WTC11 (cell line): Measurements from ENCODE around the gene KRTAP20-3. TPM values are rescaled to one million over a fixed set of nuclear protein-coding genes. Genes with fewer than 3 reads are reported as not detected.

Experiments
- ATAC-seq: fragments of 200-7000 bp; cut with Tn5 transposase; 2 replicates; pipeline ENCODE4 v1.10.0; 2021; ENCODE audit warnings: mild to moderate bottlenecking, moderate library complexity
- CTCF ChIA-PET: fragments of 300-600 bp; sonication (Branson Sonifier 250); formaldehyde crosslinking; loops from one replicate; lab custom pipeline; 2021; ENCODE audit warnings: antibody characterized with exemption; lab: Charles Lee
- POLR2A ChIA-PET: fragments of 350-600 bp; sonication (Branson Sonifier 250); formaldehyde crosslinking; loops from one replicate; lab custom pipeline; 2021; ENCODE audit warnings: antibody characterized with exemption; lab: Charles Lee
- DNase-seq: peaks from one replicate; pipeline ENCODE4 v3.0.0; 2021; ENCODE audit warnings: low spot score
- H3K27ac Mint-ChIP-seq: 2 replicates; pipeline ENCODE4 v1.8.0; 2021; ENCODE audit warnings: mixed read lengths
- H3K27me3 Mint-ChIP-seq: 2 replicates; pipeline ENCODE4 v1.8.0; 2021; ENCODE audit warnings: low read depth, mild to moderate bottlenecking, moderate library complexity, mixed read lengths
- H3K36me3 Mint-ChIP-seq: 2 replicates; pipeline ENCODE4 v1.8.0; 2021; ENCODE audit warnings: mixed read lengths
- H3K4me1 Mint-ChIP-seq: 2 replicates; pipeline ENCODE4 v1.8.0; 2022; ENCODE audit warnings: mixed read lengths
- H3K4me3 Mint-ChIP-seq: 2 replicates; pipeline ENCODE4 v1.8.0; 2021; ENCODE audit warnings: mild to moderate bottlenecking, moderate library complexity, mixed read lengths
- H3K9me3 Mint-ChIP-seq: 2 replicates; pipeline ENCODE4 v1.8.0; 2021; ENCODE audit warnings: mixed read lengths
- EMX1 ChIP-seq: fragments of 250-450 bp; sonication (Bioruptor Pico); IDR thresholded peaks from 2 replicates; pipeline ENCODE4 v1.8.0; 2021; ENCODE audit warnings: mild to moderate bottlenecking
- ETV6 ChIP-seq: sonication (generic); formaldehyde crosslinking; IDR thresholded peaks from 2 replicates; pipeline ENCODE4 v1.8.1; 2022; ENCODE audit warnings: mild to moderate bottlenecking, missing genetic modification reagents
- IRF2 ChIP-seq: sonication (generic); formaldehyde crosslinking; IDR thresholded peaks from 2 replicates; pipeline ENCODE4 v1.8.0; 2022; ENCODE audit warnings: low read depth, missing genetic modification reagents, borderline replicate concordance
- MXD4 ChIP-seq: fragments of 250-450 bp; sonication (Bioruptor Pico); IDR thresholded peaks from 2 replicates; pipeline ENCODE4 v1.8.0; 2021; ENCODE audit warnings: mild to moderate bottlenecking, moderate library complexity, borderline replicate concordance
- MYBL2 ChIP-seq: sonication (generic); formaldehyde crosslinking; IDR thresholded peaks from 2 replicates; pipeline ENCODE4 v1.8.1; 2023; ENCODE audit warnings: mild to moderate bottlenecking, moderate library complexity, missing genetic modification reagents
- TCF7 ChIP-seq: sonication (generic); formaldehyde crosslinking; IDR thresholded peaks from 2 replicates; pipeline ENCODE4 v1.8.0; 2022; ENCODE audit warnings: mild to moderate bottlenecking, low read depth, missing genetic modification reagents, moderate library complexity
- ZNF121 ChIP-seq: sonication (generic); formaldehyde crosslinking; IDR thresholded peaks from 2 replicates; pipeline ENCODE4 v1.8.0; 2023; ENCODE audit warnings: missing genetic modification reagents
- ZNF138 ChIP-seq: sonication (generic); formaldehyde crosslinking; conservative IDR thresholded peaks from 2 replicates; pipeline ENCODE4 v1.8.1; 2022; ENCODE audit warnings: mild to moderate bottlenecking, moderate library complexity, missing genetic modification reagents
- ZNF232 ChIP-seq: sonication (generic); formaldehyde crosslinking; IDR thresholded peaks from 2 replicates; pipeline ENCODE4 v1.8.0; 2022; ENCODE audit warnings: mild to moderate bottlenecking, missing genetic modification reagents
- ZNF416 ChIP-seq: fragments of 250-450 bp; sonication (Bioruptor Pico); IDR thresholded peaks from 2 replicates; pipeline ENCODE4 v1.9.0; 2021; ENCODE audit warnings: mild to moderate bottlenecking, inconsistent platforms
- ZNF423 ChIP-seq: fragments of 250-450 bp; sonication (Bioruptor Pico); IDR thresholded peaks from 2 replicates; pipeline ENCODE4 v2.1.2; 2022; ENCODE audit warnings: mild to moderate bottlenecking, moderate library complexity
- total RNA-seq: library from RNA; stranded (reverse); gene quantifications from 3 replicates; pipeline ENCODE4 v1.2.3, GENCODE V29; 2021
- TF ChIP-seq, protein P1 (sequence below): sonication (generic); formaldehyde crosslinking; IDR thresholded peaks from 2 replicates; pipeline ENCODE4 v1.8.0; 2022; ENCODE audit warnings: missing genetic modification reagents
- TF ChIP-seq, protein P2 (sequence below): sonication (generic); formaldehyde crosslinking; IDR thresholded peaks from 2 replicates; pipeline ENCODE4 v1.8.0; 2022; ENCODE audit warnings: mild to moderate bottlenecking, missing genetic modification reagents
- TF ChIP-seq, protein P3 (sequence below): fragments of 250-450 bp; sonication (Bioruptor Pico); IDR thresholded peaks from 2 replicates; pipeline ENCODE4 v1.9.0; 2021; ENCODE audit warnings: moderate library complexity, mild to moderate bottlenecking, inconsistent platforms, borderline replicate concordance
- TF ChIP-seq, protein P4 (sequence below): fragments of 250-450 bp; sonication (Bioruptor Pico); IDR thresholded peaks from 2 replicates; pipeline ENCODE4 v1.9.0; 2021; ENCODE audit warnings: mild to moderate bottlenecking, borderline replicate concordance
- TF ChIP-seq, protein P5 (sequence below): sonication (generic); formaldehyde crosslinking; IDR thresholded peaks from 2 replicates; pipeline ENCODE4 v1.8.1; 2023; ENCODE audit warnings: mild to moderate bottlenecking, missing genetic modification reagents, moderate library complexity
- TF ChIP-seq, protein P6 (sequence below): sonication (generic); formaldehyde crosslinking; IDR thresholded peaks from 2 replicates; pipeline ENCODE4 v1.8.1; 2022; ENCODE audit warnings: low read depth, missing genetic modification reagents, borderline replicate concordance
- TF ChIP-seq, protein P7 (sequence below): fragments of 200-600 bp; IDR thresholded peaks from 2 replicates; pipeline ENCODE4 v1.8.0; 2022; ENCODE audit warnings: antibody characterized with exemption
- TF ChIP-seq, protein P8 (sequence below): sonication (generic); formaldehyde crosslinking; IDR thresholded peaks from 2 replicates; pipeline ENCODE4 v1.8.0; 2023; ENCODE audit warnings: missing genetic modification reagents

The KRTAP20-3 gene
- total RNA-seq, 1 experiment from 2014 or later: not detected

DNA sequence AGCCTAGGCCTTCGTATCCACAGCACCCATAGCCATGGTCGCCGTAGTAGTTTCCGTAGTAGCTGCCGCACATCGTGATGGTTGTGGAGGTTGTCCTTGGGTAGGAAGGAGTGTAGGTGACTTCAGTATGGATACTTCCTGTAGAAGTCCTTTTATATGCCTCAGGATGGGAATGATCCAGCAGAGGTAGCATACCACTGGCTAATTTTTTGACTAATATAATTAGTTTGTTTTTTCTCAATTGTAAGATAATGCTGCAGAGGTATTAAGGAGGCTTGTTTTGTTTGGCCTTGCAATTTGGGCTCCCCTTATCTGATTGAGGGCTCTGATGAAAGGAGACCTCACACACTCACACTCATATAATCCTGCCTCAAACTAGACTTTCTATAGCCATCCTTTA lies 43.9 kb upstream of the KRTAP20-3 start, which contains the start of gene KRTAP6-2 (continued):
- TF ChIP-seq, protein P1, sequence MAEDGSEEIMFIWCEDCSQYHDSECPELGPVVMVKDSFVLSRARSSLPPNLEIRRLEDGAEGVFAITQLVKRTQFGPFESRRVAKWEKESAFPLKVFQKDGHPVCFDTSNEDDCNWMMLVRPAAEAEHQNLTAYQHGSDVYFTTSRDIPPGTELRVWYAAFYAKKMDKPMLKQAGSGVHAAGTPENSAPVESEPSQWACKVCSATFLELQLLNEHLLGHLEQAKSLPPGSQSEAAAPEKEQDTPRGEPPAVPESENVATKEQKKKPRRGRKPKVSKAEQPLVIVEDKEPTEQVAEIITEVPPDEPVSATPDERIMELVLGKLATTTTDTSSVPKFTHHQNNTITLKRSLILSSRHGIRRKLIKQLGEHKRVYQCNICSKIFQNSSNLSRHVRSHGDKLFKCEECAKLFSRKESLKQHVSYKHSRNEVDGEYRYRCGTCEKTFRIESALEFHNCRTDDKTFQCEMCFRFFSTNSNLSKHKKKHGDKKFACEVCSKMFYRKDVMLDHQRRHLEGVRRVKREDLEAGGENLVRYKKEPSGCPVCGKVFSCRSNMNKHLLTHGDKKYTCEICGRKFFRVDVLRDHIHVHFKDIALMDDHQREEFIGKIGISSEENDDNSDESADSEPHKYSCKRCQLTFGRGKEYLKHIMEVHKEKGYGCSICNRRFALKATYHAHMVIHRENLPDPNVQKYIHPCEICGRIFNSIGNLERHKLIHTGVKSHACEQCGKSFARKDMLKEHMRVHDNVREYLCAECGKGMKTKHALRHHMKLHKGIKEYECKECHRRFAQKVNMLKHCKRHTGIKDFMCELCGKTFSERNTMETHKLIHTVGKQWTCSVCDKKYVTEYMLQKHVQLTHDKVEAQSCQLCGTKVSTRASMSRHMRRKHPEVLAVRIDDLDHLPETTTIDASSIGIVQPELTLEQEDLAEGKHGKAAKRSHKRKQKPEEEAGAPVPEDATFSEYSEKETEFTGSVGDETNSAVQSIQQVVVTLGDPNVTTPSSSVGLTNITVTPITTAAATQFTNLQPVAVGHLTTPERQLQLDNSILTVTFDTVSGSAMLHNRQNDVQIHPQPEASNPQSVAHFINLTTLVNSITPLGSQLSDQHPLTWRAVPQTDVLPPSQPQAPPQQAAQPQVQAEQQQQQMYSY (CRISPR knock-in tag): no peak
- TF ChIP-seq, protein P2, sequence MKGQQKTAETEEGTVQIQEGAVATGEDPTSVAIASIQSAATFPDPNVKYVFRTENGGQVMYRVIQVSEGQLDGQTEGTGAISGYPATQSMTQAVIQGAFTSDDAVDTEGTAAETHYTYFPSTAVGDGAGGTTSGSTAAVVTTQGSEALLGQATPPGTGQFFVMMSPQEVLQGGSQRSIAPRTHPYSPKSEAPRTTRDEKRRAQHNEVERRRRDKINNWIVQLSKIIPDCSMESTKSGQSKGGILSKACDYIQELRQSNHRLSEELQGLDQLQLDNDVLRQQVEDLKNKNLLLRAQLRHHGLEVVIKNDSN: no peak
- TF ChIP-seq, protein P3, sequence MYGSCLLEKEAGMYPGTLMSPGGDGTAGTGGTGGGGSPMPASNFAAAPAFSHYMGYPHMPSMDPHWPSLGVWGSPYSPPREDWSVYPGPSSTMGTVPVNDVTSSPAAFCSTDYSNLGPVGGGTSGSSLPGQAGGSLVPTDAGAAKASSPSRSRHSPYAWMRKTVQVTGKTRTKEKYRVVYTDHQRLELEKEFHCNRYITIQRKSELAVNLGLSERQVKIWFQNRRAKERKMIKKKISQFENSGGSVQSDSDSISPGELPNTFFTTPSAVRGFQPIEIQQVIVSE (CRISPR knock-in tag): no peak
- TF ChIP-seq MXD4 (no peak), ZNF232 (no peak), ZNF138 (CRISPR knock-in tag) (no peak), EMX1 (CRISPR knock-in tag) (no peak), MYBL2 (CRISPR knock-in tag) (no peak)
- TF ChIP-seq, protein P4, sequence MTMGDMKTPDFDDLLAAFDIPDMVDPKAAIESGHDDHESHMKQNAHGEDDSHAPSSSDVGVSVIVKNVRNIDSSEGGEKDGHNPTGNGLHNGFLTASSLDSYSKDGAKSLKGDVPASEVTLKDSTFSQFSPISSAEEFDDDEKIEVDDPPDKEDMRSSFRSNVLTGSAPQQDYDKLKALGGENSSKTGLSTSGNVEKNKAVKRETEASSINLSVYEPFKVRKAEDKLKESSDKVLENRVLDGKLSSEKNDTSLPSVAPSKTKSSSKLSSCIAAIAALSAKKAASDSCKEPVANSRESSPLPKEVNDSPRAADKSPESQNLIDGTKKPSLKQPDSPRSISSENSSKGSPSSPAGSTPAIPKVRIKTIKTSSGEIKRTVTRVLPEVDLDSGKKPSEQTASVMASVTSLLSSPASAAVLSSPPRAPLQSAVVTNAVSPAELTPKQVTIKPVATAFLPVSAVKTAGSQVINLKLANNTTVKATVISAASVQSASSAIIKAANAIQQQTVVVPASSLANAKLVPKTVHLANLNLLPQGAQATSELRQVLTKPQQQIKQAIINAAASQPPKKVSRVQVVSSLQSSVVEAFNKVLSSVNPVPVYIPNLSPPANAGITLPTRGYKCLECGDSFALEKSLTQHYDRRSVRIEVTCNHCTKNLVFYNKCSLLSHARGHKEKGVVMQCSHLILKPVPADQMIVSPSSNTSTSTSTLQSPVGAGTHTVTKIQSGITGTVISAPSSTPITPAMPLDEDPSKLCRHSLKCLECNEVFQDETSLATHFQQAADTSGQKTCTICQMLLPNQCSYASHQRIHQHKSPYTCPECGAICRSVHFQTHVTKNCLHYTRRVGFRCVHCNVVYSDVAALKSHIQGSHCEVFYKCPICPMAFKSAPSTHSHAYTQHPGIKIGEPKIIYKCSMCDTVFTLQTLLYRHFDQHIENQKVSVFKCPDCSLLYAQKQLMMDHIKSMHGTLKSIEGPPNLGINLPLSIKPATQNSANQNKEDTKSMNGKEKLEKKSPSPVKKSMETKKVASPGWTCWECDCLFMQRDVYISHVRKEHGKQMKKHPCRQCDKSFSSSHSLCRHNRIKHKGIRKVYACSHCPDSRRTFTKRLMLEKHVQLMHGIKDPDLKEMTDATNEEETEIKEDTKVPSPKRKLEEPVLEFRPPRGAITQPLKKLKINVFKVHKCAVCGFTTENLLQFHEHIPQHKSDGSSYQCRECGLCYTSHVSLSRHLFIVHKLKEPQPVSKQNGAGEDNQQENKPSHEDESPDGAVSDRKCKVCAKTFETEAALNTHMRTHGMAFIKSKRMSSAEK (CRISPR knock-in tag): no peak
- TF ChIP-seq, protein P5, sequence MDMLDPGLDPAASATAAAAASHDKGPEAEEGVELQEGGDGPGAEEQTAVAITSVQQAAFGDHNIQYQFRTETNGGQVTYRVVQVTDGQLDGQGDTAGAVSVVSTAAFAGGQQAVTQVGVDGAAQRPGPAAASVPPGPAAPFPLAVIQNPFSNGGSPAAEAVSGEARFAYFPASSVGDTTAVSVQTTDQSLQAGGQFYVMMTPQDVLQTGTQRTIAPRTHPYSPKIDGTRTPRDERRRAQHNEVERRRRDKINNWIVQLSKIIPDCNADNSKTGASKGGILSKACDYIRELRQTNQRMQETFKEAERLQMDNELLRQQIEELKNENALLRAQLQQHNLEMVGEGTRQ: no peak
- TF ChIP-seq, protein P6, sequence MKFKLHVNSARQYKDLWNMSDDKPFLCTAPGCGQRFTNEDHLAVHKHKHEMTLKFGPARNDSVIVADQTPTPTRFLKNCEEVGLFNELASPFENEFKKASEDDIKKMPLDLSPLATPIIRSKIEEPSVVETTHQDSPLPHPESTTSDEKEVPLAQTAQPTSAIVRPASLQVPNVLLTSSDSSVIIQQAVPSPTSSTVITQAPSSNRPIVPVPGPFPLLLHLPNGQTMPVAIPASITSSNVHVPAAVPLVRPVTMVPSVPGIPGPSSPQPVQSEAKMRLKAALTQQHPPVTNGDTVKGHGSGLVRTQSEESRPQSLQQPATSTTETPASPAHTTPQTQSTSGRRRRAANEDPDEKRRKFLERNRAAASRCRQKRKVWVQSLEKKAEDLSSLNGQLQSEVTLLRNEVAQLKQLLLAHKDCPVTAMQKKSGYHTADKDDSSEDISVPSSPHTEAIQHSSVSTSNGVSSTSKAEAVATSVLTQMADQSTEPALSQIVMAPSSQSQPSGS (CRISPR knock-in tag): no peak
- TF ChIP-seq, all 79 proteins: peak for 0

DNA sequence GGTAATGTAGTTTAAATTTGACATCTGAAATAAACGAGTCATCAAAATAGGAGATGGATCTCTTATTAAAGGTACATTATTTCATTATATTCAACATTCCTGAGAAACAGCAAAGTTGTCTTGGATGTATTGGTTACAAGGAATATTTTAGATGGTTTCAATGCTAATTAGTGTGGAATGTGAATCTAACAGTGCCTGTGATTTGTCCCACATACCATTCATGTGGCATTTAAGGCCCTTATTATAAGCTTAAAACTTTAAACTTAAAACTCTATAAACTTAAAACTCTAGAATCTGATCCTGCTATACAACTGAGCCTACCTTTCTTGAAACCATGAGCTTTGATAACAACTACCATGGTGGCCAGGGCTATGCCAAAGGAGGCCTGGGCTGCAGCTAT lies 41.9 kb upstream of the KRTAP20-3 start, which contains the start of gene KRTAP22-1:
TSS of gene KRTAP22-1 (plus strand) at position 301 of the 400 bp plus-strand sequence.
- H3K4me1 Mint-ChIP-seq: no peaks in the 10 kb centered on the region
- TF ChIP-seq TCF7: no peak
- TF ChIP-seq ZNF423: no peak
- TF ChIP-seq, protein P7, sequence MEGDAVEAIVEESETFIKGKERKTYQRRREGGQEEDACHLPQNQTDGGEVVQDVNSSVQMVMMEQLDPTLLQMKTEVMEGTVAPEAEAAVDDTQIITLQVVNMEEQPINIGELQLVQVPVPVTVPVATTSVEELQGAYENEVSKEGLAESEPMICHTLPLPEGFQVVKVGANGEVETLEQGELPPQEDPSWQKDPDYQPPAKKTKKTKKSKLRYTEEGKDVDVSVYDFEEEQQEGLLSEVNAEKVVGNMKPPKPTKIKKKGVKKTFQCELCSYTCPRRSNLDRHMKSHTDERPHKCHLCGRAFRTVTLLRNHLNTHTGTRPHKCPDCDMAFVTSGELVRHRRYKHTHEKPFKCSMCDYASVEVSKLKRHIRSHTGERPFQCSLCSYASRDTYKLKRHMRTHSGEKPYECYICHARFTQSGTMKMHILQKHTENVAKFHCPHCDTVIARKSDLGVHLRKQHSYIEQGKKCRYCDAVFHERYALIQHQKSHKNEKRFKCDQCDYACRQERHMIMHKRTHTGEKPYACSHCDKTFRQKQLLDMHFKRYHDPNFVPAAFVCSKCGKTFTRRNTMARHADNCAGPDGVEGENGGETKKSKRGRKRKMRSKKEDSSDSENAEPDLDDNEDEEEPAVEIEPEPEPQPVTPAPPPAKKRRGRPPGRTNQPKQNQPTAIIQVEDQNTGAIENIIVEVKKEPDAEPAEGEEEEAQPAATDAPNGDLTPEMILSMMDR: no peak
- no peak for TF ChIP-seq ZNF416 (CRISPR knock-in tag)
- no peak for TF ChIP-seq ZNF121 (CRISPR knock-in tag)
- TF ChIP-seq, protein P2: no peak
- TF ChIP-seq ETV6 (CRISPR knock-in tag): no peak
- TF ChIP-seq, protein P8, sequence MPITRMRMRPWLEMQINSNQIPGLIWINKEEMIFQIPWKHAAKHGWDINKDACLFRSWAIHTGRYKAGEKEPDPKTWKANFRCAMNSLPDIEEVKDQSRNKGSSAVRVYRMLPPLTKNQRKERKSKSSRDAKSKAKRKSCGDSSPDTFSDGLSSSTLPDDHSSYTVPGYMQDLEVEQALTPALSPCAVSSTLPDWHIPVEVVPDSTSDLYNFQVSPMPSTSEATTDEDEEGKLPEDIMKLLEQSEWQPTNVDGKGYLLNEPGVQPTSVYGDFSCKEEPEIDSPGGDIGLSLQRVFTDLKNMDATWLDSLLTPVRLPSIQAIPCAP (CRISPR knock-in tag): no peak
- no peak for TF ChIP-seq IRF2 (CRISPR knock-in tag)

More for the DNA sequence above, 41.9 kb upstream of the KRTAP20-3 start, which contains the start of gene KRTAP22-1:
- no peaks in the 10 kb centered on the region for H3K9me3 Mint-ChIP-seq
- POLR2A ChIA-PET: no interaction called here
- ATAC-seq (no peak), DNase-seq (no peak)
- CTCF ChIA-PET: no interaction called here
- H3K27ac Mint-ChIP-seq: no peak within 1 kb of the TSS
- H3K4me3 Mint-ChIP-seq: no peak within 1 kb of the TSS
- H3K27me3 Mint-ChIP-seq: no peaks in the 10 kb centered on the region
- H3K36me3 Mint-ChIP-seq: no peaks in the 10 kb centered on the region
